GM12878 (cell line): ENCODE results near the gene GRM7. TPM values are rescaled to one million over a fixed set of nuclear protein-coding genes. Genes with fewer than 3 reads are reported as not detected.

Experiments used
- ATAC-seq: fragments of 200-7000 bp; cut with Tn5 transposase; 3 replicates; pipeline ENCODE4 v1.9.1; 2020; ENCODE audit warnings: mild to moderate bottlenecking, moderate library complexity
- BruUV-seq: library from RNA; stranded (reverse); fragments of 400-500 nt; replicated peaks from 2 replicates; lab custom pipeline; 2021; lab: Mats Ljungman, UMichigan
- CTCF ChIA-PET: fragments of 300-600 bp; sonication (Branson Sonifier 250); formaldehyde crosslinking; extraction: SDS; loops from one replicate; lab custom pipeline; 2021; ENCODE audit warnings: inconsistent platforms; lab: Yijun Ruan, JAX
- POLR2A ChIA-PET: fragments of 350-600 bp; formaldehyde crosslinking; extraction: SDS; loops from one replicate; lab custom pipeline; 2021; ENCODE audit warnings: inconsistent platforms; lab: Charles Lee
- RAD21 ChIA-PET: fragments of 300-600 bp; sonication (Branson Sonifier 250); formaldehyde crosslinking; loops from one replicate; lab custom pipeline; 2023; ENCODE audit warnings: antibody characterized with exemption; ENCODE audit not compliant: unreplicated experiment; lab: Charles Lee
- SMC1A ChIA-PET: fragments of 300-600 bp; sonication (Branson Sonifier 250); formaldehyde crosslinking; loops from one replicate; lab custom pipeline; 2023; ENCODE audit not compliant: unreplicated experiment, uncharacterized antibody; lab: Charles Lee
- DNase-seq: peaks from one replicate; pipeline ENCODE4 v3.0.0-alpha.2; 2011; ENCODE audit warnings: low read depth, low spot score
- FAIRE-seq: peaks from 3 replicates; lab custom pipeline; 2011; peaks lifted over from hg19 to GRCh38; lab: Jason Lieb, UNC
- H2AFZ ChIP-seq: 2 replicates; pipeline ENCODE4 v1.6.0; 2011; ENCODE audit warnings: low read depth, low read length, control low read depth; ENCODE audit not compliant: control insufficient read depth
- H3K27ac ChIP-seq: 2 replicates; pipeline ENCODE4 v1.5.1; 2011; ENCODE audit warnings: control low read depth; ENCODE audit not compliant: control insufficient read depth, insufficient read depth
- H3K27me3 ChIP-seq, 2 experiments: replicated peaks in 1 of 2; 2 replicates each; pipeline versions ENCODE4 v1.6.0 to v1.6.1; 2011; ENCODE audit warnings: low read length in 1 of 2; ENCODE audit not compliant: control insufficient read depth in 2 of 2, insufficient read depth in 2 of 2
- H3K36me3 ChIP-seq, 2 experiments: 2 replicates each; pipeline ENCODE4 v1.5.1; 2011; ENCODE audit warnings: low read length in 1 of 2; ENCODE audit not compliant: control insufficient read depth in 2 of 2, insufficient read depth in 2 of 2
- H3K4me1 ChIP-seq: 2 replicates; pipeline ENCODE4 v1.6.1; 2011; ENCODE audit warnings: mild to moderate bottlenecking, low read length, moderate library complexity, mixed read lengths; ENCODE audit not compliant: control insufficient read depth, insufficient read depth
- H3K4me2 ChIP-seq: 2 replicates; pipeline ENCODE4 v1.6.0; 2011; ENCODE audit warnings: control low read depth; ENCODE audit not compliant: control insufficient read depth, insufficient read depth
- H3K4me3 ChIP-seq: fragments of 200-600 bp; sonication (generic); 2 replicates; pipeline ENCODE4 v1.5.1; 2016
- H3K79me2 ChIP-seq: 2 replicates; pipeline ENCODE4 v1.6.0; 2011; ENCODE audit warnings: low read length; ENCODE audit not compliant: control insufficient read depth, insufficient read depth
- H3K9ac ChIP-seq: 2 replicates; pipeline ENCODE4 v1.8.0; 2011; ENCODE audit warnings: low read length, control low read depth, mixed read lengths; ENCODE audit not compliant: control insufficient read depth, insufficient read depth
- H3K9me3 ChIP-seq: replicated peaks from 3 replicates; pipeline ENCODE4 v1.5.1; 2011; ENCODE audit warnings: mild to moderate bottlenecking, low read length; ENCODE audit not compliant: control insufficient read depth, insufficient read depth
- H4K20me1 ChIP-seq: 2 replicates; pipeline ENCODE4 v1.6.0; 2011; ENCODE audit not compliant: control insufficient read depth, insufficient read depth
- BCLAF1 ChIP-seq: fragments of 450-650 bp; IDR thresholded peaks from 2 replicates; pipeline ENCODE4 v1.6.1; 2017; ENCODE audit warnings: antibody characterized with exemption, mild to moderate bottlenecking, moderate library complexity
- CHD1 ChIP-seq: IDR thresholded peaks from 2 replicates; pipeline ENCODE4 v1.6.1; 2012; ENCODE audit warnings: low read depth, low read length, improper control_type of control experiment
- EP300 ChIP-seq, 2 experiments: fragments of 150-350 bp in 1 of 2; IDR thresholded peaks; 2 replicates each; pipeline ENCODE4 v1.6.1; 2011 to 2012; ENCODE audit warnings: low read depth in 2 of 2, low read length in 2 of 2, borderline replicate concordance in 1 of 2, improper control_type of control experiment in 1 of 2, inconsistent platforms in 1 of 2; ENCODE audit not compliant: control insufficient read depth in 1 of 2
- MYC ChIP-seq: IDR thresholded peaks from 2 replicates; pipeline ENCODE4 v1.6.1; 2011; ENCODE audit warnings: mild to moderate bottlenecking, low read length, moderate library complexity, inconsistent platforms; ENCODE audit not compliant: insufficient read depth, insufficient replicate concordance, insufficient read length, severe bottlenecking
- NFXL1 ChIP-seq: fragments of 450-650 bp; IDR thresholded peaks from 2 replicates; pipeline ENCODE4 v1.6.1; 2017; ENCODE audit warnings: antibody characterized with exemption, mild to moderate bottlenecking, borderline replicate concordance
- PBX3 ChIP-seq: IDR thresholded peaks from 2 replicates; pipeline ENCODE4 v1.6.1; 2011; ENCODE audit warnings: mild to moderate bottlenecking, low read depth, low read length, moderate library complexity; ENCODE audit not compliant: insufficient replicate concordance
- SKIL ChIP-seq: fragments of 450-650 bp; IDR thresholded peaks from 2 replicates; pipeline ENCODE4 v1.6.1; 2017; ENCODE audit warnings: mild to moderate bottlenecking, low read depth, inconsistent platforms; ENCODE audit not compliant: poor library complexity, severe bottlenecking
- SREBF1 ChIP-seq: IDR thresholded peaks from 2 replicates; pipeline ENCODE4 v1.6.1; 2012; ENCODE audit warnings: mild to moderate bottlenecking, low read length
- TCF3 ChIP-seq: IDR thresholded peaks from 2 replicates; pipeline ENCODE4 v1.6.1; 2012; ENCODE audit warnings: low read depth, mild to moderate bottlenecking, low read length, borderline replicate concordance; ENCODE audit not compliant: insufficient read depth
- ZBTB40 ChIP-seq: fragments of 450-650 bp; IDR thresholded peaks from 2 replicates; pipeline ENCODE4 v1.6.1; 2016; ENCODE audit warnings: mild to moderate bottlenecking, moderate library complexity, borderline replicate concordance
- WGBS: methylation state at CpG from one replicate; pipeline ENCODE4 v1.1.6; 2016; ENCODE audit warnings: low lambda C conversion rate; ENCODE audit not compliant: insufficient replicate concordance, insufficient coverage; ENCODE audit errors: missing lambda C conversion rate; 5-methylcytosine and 5-hydroxymethylcytosine counted together
- in situ Hi-C: fragments of 300-500 bp; cut with MboI; formaldehyde crosslinking; loops from 9 replicates; pipeline ENCODE4 v1.14.3; 2018; ENCODE audit warnings: mixed read lengths
- intact Hi-C: fragments of 100-400 bp; cut with micrococcal nuclease; formaldehyde crosslinking; loops from one replicate; pipeline ENCODE4 v1.14.2; 2022; ENCODE audit not compliant: unreplicated experiment
- polyA plus RNA-seq, 11 experiments: library from polyadenylated mRNA; depleted of rRNA in 4 of 11; unstranded in 6 of 11; stranded (reverse) in 5 of 11; fragments of >200 nt; fragmentation: Nextera tagmentation in 4 of 11; fragmentation: Illumina TruSeq in 1 of 11; extraction: Ambion mirVana in 4 of 11; extraction: Trizol in 1 of 11; gene quantifications; 1 replicate in 1 of 11; 2 replicates in 10 of 11; pipeline versions ENCODE4 v1.2.1 to v1.2.3, GENCODE V29; 2011 to 2016; ENCODE audit warnings: inconsistent platforms in 2 of 11, missing spikeins in 2 of 11, low read depth in 1 of 11
- total RNA-seq, 4 experiments: library from RNA; depleted of rRNA in 3 of 4; stranded (reverse); fragments of >200 nt in 3 of 4; fragmentation: Illumina TruSeq in 1 of 4; extraction: Trizol in 1 of 4; gene quantifications; 2 replicates each; pipeline versions ENCODE4 v1.2.1 to v1.2.3, GENCODE V29; 2013 to 2021

Gene GRM7
- total and polyA plus RNA-seq, 10 of the 15 experiments (the other 5 are each of a cell fraction or from before 2014, with no cell fraction given): not detected

GRCh38 chr3:7589526-7589925, 728.6 kb downstream of the GRM7 start:
- ATAC-seq (no peak), DNase-seq (no peak), FAIRE-seq (no peak)
- Histone ChIP-seq H3K4me1 (no peaks in the 10 kb centered on the region), H3K9me3 (no peaks in the 10 kb centered on the region), H2AFZ (no peak overlapping the region), H3K27me3 (no peaks in the 10 kb centered on the region), H3K27ac (no peak overlapping the region), H4K20me1 (no peaks in the 10 kb centered on the region), H3K4me3 (no peak overlapping the region), H3K79me2 (no peaks in the 10 kb centered on the region), H3K9ac (no peak overlapping the region), H3K4me2 (no peak overlapping the region), H3K36me3 (no peaks in the 10 kb centered on the region)
- RAD21 ChIA-PET: no interaction called here
- BruUV-seq: no TSS peak
- CTCF ChIA-PET: interaction anchor here (1.6 kb wide), 1 partner anchor 29 kb away, joined by 4 read pairs; no protein-coding TSS in a partner anchor
- intact Hi-C loops: no loop called here
- POLR2A ChIA-PET: no interaction called here
- SMC1A ChIA-PET: interaction anchor here (1.0 to 1.1 kb wide), 2 partner anchors 9 to 20 kb away, joined by 3 to 4 read pairs; no protein-coding TSS in a partner anchor
- in situ Hi-C loops: no loop called here
- 45% methylated on average over 2 of the region's 2 CpGs for WGBS
- no peak for TF ChIP-seq BCLAF1
- TF ChIP-seq ZBTB40: no peak
- TF ChIP-seq NFXL1: no peak
- TF ChIP-seq SREBF1: no peak
- TF ChIP-seq CHD1: no peak
- no peak for TF ChIP-seq PBX3
- no peak for TF ChIP-seq SKIL
- TF ChIP-seq MYC: no peak
- TF ChIP-seq TCF3: no peak
- TF ChIP-seq EP300 (IDR thresholded peaks at IDR 0.05; ENCODE audit: borderline replicate concordance in 1 of 2, control insufficient read depth in 1 of 2, low read depth in 2 of 2, low read length in 2 of 2): no peak
